NCI-H2171 treated with DMSO at 0.1 percent for 48 hours (cell line): Measurements from ENCODE around the gene CLK1.

Experiments
- DNase-seq: peaks from one replicate; lab custom pipeline; 2025; lab: John Stamatoyannopoulos, UW

Gene CLK1

GRCh38 chr2:200811333-200812121 lies 52.9 kb downstream of the CLK1 start, which contains the start of gene BZW1:
BZW1 (plus strand) TSS chr2:200811910; CDS start chr2:200813218, 1,308 bp downstream.
- peak; percentile 94 for DNase-seq

- DNase-seq: no peak
Observed at GRCh38 chr2:200810998-200811332, 53.5 kb downstream of the CLK1 start.

GRCh38 chr2:200810252-200810997 lies 54.0 kb downstream of the CLK1 start:
- DNase-seq: no peak

- no peak for DNase-seq
Observed at GRCh38 chr2:200809506-200810251, 54.8 kb downstream of the CLK1 start.
